HAP-1 (cell line): Measurements from ENCODE around the gene RNU7-1.

Source experiments
- DNase-seq, 2 experiments: peaks; one replicate each; pipeline ENCODE4 v3.0.0-alpha.2; 2016 to 2020; ENCODE audit warnings: low spot score in 2 of 2
- H3K27me3 ChIP-seq: fragments of 250-450 bp; sonication (Bioruptor Pico); 2 replicates; pipeline ENCODE4 v1.5.1; 2020; ENCODE audit warnings: low read depth, mild to moderate bottlenecking, moderate library complexity
- H3K36me3 ChIP-seq: fragments of 250-450 bp; sonication (Bioruptor Pico); replicated peaks from 2 replicates; pipeline ENCODE4 v1.5.1; 2020; ENCODE audit warnings: mild to moderate bottlenecking
- H3K4me1 ChIP-seq: fragments of 250-450 bp; sonication (Bioruptor Pico); 2 replicates; pipeline ENCODE4 v1.5.1; 2020; ENCODE audit warnings: mild to moderate bottlenecking
- H3K4me3 ChIP-seq: fragments of 250-450 bp; sonication (Bioruptor Pico); 2 replicates; pipeline ENCODE4 v1.5.1; 2020; ENCODE audit warnings: mild to moderate bottlenecking, moderate library complexity
- H3K9me3 ChIP-seq: fragments of 250-450 bp; sonication (Bioruptor Pico); 2 replicates; pipeline ENCODE4 v1.5.1; 2020; ENCODE audit warnings: mild to moderate bottlenecking, moderate library complexity
- in situ Hi-C: fragments of 300-500 bp; cut with MboI; formaldehyde crosslinking; loops from 3 replicates; pipeline ENCODE4 v1.14.3; 2020; ENCODE audit warnings: low sequenced_read_pairs, inconsistent platforms, mixed read lengths

The RNU7-1 gene

GRCh38 chr12:6957741-6958608, 14.4 kb downstream of the RNU7-1 start:
- Histone ChIP-seq H3K36me3 (no peaks in the 10 kb centered on the region), H3K4me3 (no peak overlapping the region), H3K4me1 (peaks cover 19% of the 10 kb centered on the region), H3K27me3 (no peaks in the 10 kb centered on the region), H3K9me3 (no peaks in the 10 kb centered on the region)
- in situ Hi-C loops = no loop called here
- DNase-seq = no peak

DNA sequence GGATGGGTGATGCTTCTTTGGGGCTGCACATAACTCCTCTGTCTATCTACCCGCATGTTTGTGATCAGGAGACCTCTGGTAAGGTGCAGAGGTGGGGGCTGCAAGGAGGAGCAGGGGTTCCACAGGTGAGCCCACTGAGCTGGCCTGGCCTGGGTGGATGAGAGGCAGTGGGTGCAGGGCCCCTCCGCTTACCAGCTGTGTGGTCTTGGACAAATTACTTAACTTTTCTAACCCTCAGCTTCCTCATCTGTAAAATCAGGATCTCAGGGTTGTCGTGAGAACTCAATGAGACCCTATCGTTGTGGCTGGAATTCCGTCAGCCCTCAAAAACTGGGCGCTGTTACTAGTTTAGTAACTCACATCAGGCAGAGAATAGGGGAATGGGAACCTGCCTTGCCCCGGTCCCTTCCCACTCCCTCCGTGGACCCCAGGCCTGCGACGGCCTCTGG, 15.0 kb downstream of the RNU7-1 start:
- H3K27me3 ChIP-seq = no peaks in the 10 kb centered on the region
- no peaks in the 10 kb centered on the region for H3K36me3 ChIP-seq
- peaks cover 19% of the 10 kb centered on the region for H3K4me1 ChIP-seq
- H3K9me3 ChIP-seq = no peaks in the 10 kb centered on the region
- no peak for DNase-seq
- H3K4me3 ChIP-seq = no peak overlapping the region
- in situ Hi-C loops = no loop called here

DNA sequence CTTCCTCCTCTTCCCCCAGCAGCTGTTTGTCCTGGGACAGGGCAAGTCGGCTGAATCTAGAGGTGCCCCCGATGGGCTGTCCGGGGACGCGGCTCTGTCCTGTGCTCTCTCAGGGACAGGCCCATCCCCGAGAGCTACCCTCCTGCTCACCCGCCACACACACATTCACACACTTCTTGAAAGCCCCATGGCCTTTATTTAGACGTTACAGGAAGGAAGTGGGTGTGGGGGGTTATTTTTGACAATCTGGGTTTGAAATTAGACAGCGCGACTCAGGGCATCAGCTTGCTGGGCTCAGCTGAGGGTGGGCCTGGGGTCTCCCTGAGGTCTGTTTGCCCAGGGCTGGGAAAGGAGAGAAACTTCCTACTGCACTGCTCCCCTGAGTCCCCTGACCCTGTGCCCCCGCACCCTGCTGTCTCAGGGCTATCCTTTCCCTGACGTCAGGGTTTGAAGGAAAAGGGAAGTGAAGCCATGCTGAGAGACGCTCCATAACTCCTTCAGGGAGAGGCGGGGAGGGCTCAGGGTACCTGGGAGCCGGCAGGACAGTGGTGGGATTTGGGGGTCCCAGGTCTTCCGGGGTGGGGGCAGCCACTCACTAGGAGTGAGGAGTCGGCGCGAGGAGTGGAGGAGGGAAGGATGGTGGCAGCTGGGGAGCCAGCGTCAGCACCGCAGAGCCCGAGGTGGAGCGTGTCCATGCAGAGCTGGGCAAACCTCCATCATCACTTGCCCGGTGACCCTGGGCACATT, 15.6 kb downstream of the RNU7-1 start:
- Histone ChIP-seq H3K4me3 (no peak overlapping the region), H3K27me3 (no peaks in the 10 kb centered on the region), H3K4me1 (peaks cover 19% of the 10 kb centered on the region), H3K36me3 (no peaks in the 10 kb centered on the region), H3K9me3 (no peaks in the 10 kb centered on the region)
- in situ Hi-C loops = no loop called here
- DNase-seq = no peak

DNA sequence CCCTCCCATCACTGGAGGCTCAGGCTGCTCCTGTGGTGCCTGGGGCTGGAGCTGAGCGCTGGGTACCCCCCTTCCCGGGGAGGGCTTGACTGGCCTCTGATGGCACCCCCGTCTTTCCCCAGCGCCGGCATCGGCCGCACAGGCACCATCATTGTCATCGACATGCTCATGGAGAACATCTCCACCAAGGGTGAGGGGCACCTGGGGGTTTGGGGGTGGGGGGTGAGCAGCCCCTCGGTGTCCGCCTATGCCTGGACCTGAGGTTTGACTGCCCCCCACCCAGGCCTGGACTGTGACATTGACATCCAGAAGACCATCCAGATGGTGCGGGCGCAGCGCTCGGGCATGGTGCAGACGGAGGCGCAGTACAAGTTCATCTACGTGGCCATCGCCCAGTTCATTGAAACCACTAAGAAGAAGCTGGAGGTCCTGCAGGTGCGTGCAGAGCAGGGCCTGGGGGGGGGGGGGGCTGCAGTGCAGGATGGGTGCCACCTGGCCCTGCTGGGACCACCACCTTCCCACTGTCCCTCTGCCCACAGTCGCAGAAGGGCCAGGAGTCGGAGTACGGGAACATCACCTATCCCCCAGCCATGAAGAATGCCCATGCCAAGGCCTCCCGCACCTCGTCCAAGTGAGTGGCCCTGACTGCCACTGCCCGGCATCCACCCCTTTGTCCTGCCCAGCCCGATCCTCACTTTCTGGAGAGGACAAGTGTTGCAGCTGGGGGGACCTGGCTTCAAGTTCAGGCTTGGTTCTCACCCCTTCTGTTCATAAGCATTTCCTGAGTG, 16.4 kb downstream of the RNU7-1 start:
- no peak for DNase-seq
- Histone ChIP-seq H3K9me3 (no peaks in the 10 kb centered on the region), H3K27me3 (no peaks in the 10 kb centered on the region), H3K4me3 (no peak overlapping the region), H3K36me3 (peaks cover 5% of the 10 kb centered on the region), H3K4me1 (peaks cover 19% of the 10 kb centered on the region)
- in situ Hi-C loops = no loop called here

DNA sequence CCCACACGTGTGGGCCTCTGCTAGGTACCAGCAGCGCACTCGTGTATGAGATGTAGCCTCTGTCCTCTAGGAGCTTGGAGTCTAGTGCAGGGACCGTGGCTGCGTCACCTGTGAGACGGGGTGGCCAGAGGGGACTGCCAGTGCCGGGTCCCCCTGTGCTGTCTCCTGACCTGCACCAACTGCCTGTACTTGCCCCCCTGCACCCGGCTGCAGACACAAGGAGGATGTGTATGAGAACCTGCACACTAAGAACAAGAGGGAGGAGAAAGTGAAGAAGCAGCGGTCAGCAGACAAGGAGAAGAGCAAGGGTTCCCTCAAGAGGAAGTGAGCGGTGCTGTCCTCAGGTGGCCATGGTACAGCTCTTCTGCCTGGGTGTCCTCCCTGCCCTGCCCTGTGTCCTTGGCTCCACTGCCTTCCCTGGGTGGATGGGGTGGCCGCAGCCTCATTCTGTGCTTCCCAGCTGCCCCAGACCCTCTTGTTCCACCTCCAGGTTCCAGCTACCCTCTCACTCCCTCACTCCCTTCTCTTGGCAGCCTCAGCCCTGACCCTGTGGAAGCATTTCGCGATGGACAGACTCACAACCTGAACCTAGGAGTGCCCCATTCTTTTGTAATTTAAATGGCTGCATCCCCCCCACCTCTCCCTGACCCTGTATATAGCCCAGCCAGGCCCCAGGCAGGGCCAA, 17.1 kb downstream of the RNU7-1 start:
- H3K9me3 ChIP-seq = no peaks in the 10 kb centered on the region
- no peak for DNase-seq
- no peaks in the 10 kb centered on the region for H3K27me3 ChIP-seq
- peaks cover 19% of the 10 kb centered on the region for H3K4me1 ChIP-seq
- H3K36me3 ChIP-seq = peaks cover 13% of the 10 kb centered on the region
- H3K4me3 ChIP-seq = peak overlapping the region; percentile 37
- in situ Hi-C loops = no loop called here

DNA sequence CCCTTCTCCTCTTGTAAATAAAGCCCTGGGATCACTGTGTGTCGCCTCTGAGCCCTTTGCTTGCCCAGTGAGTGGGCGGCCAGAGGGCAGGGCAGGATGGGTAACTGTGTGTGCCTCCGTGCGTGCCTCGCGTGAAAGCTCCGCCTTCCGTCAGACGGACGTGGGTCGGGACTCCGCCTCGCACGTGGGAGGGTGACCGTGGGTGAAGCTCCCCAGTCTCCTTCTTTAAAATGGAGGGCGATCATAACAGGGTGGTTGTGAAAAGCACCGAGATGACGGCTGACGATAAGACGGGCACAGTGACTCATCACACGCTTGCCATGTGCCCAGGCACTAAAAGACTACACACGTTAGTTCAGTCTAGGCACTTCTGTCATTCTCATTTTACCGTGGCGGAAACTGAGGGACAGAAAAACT, 17.7 kb downstream of the RNU7-1 start:
- Histone ChIP-seq H3K4me1 (peaks cover 19% of the 10 kb centered on the region), H3K36me3 (peaks cover 18% of the 10 kb centered on the region), H3K4me3 (peak overlapping the region; percentile 37), H3K27me3 (no peaks in the 10 kb centered on the region), H3K9me3 (no peaks in the 10 kb centered on the region)
- DNase-seq = peak in 1 of 2 experiments; percentile 62
- in situ Hi-C loops = no loop called here

GRCh38 chr12:6961695-6962284, 18.2 kb downstream of the RNU7-1 start:
- peak; percentile 91 for DNase-seq

DNA sequence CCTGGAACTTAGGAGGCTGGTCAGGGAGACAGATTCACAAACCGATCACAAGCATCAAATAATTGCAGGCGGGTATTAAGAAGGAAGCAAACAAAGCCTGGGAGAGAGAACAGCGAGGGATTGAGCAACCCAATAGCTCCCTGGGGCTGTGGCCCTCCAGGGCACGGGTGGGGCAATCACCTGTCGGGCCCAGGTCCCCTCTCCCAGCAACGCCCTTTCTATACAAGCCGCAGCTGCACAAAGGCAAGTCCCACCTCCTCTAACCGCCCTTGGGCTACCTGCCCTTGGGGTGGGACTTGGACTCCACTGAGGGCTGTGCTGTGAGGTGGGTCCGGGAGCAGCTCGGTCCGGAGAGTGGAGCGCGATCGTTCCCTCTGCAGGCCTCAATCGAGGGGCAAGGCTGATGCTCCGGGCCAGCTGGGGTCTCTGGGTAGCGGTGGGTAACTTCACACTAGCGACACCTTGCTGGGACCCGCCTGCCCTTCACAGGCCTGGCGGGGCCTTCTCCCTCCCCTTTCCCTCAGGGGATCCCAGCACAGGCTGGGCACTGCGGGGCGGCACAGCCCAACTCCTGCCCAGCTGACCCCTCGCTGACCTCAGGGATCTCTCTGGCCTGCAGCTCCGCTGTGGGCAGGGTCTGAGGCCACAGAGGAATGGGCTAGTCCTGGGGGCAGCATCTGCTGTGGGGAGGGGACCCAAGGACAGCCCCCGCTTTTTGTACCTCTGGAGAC, 18.8 kb downstream of the RNU7-1 start:
- H3K4me3 ChIP-seq = peak overlapping the region; percentile 37
- no peaks in the 10 kb centered on the region for H3K9me3 ChIP-seq
- H3K36me3 ChIP-seq = peaks cover 30% of the 10 kb centered on the region
- H3K4me1 ChIP-seq = peaks cover 19% of the 10 kb centered on the region
- no peak for DNase-seq
- no peaks in the 10 kb centered on the region for H3K27me3 ChIP-seq
- in situ Hi-C loops = no loop called here

More at GRCh38 chr12:6961695-6962284, 18.2 kb downstream of the RNU7-1 start:
- Histone ChIP-seq H3K9me3 (no peaks in the 10 kb centered on the region), H3K27me3 (no peaks in the 10 kb centered on the region), H3K36me3 (peaks cover 23% of the 10 kb centered on the region), H3K4me3 (peak overlapping the region; percentile 37), H3K4me1 (peaks cover 19% of the 10 kb centered on the region)
- in situ Hi-C loops = no loop called here

- Histone ChIP-seq H3K36me3 (peaks cover 37% of the 10 kb centered on the region), H3K27me3 (no peaks in the 10 kb centered on the region), H3K4me1 (peaks cover 19% of the 10 kb centered on the region), H3K4me3 (no peak overlapping the region), H3K9me3 (no peaks in the 10 kb centered on the region)
- no peak for DNase-seq
- in situ Hi-C loops = no loop called here
Observed at GRCh38 chr12:6963016-6963731, 19.6 kb downstream of the RNU7-1 start.

DNA sequence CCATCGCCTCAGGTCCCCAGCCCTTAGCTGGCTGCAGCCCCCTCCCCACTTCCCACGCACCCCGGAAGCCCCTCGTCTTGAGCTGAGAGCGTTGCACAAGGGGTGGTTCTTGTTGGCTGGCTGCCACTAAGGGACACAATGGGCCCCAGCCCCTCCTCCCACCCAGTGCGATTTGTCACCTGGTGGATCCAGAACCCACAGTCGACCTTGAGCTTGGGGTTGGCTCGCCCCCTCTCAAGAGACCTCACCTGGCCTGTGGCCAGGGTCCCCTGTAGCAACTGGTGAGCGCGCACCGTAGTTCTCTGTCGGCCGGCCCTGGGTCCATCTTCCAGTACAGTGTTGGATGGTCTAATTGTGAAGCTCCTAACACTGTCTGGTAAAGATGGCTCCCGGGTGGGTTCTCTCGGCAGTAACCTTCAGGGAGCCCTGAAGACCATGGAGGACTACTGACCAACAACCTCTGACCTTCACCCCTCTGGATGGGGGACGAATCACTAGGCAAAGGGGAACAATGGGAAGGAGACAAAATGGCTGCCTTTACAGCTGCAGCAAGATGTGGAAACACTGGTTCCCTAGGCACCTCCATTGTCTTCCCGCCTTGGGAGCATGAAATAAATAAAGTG, 20.3 kb downstream of the RNU7-1 start:
- Histone ChIP-seq H3K4me1 (peaks cover 23% of the 10 kb centered on the region), H3K36me3 (peaks cover 44% of the 10 kb centered on the region), H3K9me3 (no peaks in the 10 kb centered on the region), H3K27me3 (no peaks in the 10 kb centered on the region), H3K4me3 (no peak overlapping the region)
- in situ Hi-C loops = no loop called here
- no peak for DNase-seq

- Histone ChIP-seq H3K9me3 (no peaks in the 10 kb centered on the region), H3K27me3 (no peaks in the 10 kb centered on the region), H3K36me3 (peaks cover 51% of the 10 kb centered on the region), H3K4me1 (peaks cover 27% of the 10 kb centered on the region), H3K4me3 (no peak overlapping the region)
- in situ Hi-C loops = no loop called here
- no peak for DNase-seq
Observed at GRCh38 chr12:6964605-6965025, 21.0 kb downstream of the RNU7-1 start.
